GM04503 (cell line): ENCODE results near the gene GAS2L2.
"Not testable (repeated sequence)": the region's sequence is repeated elsewhere in the genome, so short reads cannot be mapped to it uniquely, and the experiment has no call there.

Experiments
- DNase-seq: peaks from one replicate; pipeline ENCODE4 v3.0.0-alpha.2; 2012; ENCODE audit warnings: low read depth

The GAS2L2 gene

GRCh38 chr17:35727635-35728034 lies 25.4 kb downstream of the GAS2L2 start:
- DNase-seq = no peak

DNA sequence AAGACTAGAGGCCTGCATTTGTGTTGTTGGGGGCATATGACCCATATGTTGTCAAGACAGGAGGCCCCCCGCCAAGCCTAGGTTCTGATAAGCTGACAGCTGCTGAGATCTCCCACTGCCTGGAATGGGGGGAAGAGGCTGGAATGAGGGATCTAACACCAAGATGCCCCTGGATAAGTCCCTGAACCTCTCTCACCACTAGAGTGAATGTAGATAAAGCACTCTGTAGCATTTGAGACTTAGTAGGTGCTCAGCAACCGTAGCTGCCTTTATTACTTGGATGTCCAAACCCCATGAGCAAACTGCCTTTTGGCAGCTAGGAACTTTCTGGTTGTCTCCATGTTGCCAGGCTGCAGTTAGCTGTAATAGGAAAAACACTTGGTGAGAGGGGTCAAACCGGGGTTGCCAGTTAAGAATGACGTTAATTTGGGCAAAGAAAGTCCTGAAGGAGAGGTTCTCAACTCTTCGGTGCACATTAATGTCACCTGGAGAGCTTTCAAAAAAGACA lies 26.0 kb downstream of the GAS2L2 start:
- no peak for DNase-seq

DNA sequence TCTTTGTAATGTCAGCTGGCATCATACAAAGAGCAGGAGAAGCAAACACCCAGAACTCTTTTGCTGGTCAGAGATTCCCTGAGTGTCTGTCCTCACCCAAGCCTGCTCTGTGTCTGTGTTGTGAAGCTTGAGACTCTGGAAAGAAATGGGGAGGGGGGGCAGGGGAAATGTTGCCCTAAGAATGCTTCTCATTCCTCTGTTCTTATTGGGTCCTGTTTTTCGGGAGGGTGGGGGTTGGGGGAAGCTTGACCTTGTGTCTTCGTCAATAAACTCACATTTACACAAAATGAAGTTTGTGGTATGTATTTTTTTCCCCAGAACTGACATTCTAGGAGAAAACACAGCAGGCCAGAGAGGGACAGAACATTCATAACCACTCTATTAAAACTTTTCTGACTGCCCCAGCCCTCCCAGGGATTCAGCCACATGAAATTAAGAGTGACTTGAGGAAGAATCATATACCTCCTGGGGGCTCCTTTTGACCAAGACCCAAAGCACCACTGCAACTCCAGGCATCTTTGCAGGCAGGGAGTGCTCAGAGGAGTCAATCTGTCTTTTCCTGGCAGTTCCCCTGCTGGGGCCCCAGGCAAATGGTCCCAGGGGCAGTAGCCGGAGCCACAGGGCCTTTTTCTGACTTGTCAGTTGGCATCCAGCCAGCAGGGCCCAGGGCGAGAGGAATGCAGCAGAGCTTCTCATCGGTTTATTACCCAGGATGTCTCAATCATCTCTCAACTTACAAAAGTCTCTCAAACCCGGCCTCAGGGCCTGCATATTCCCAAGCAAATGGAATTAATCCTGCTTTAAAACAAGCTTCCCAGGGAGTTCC lies 26.7 kb downstream of the GAS2L2 start:
- peak; percentile 60 for DNase-seq

GRCh38 chr17:35725802-35726126 lies 27.3 kb downstream of the GAS2L2 start:
- DNase-seq = no peak

DNA sequence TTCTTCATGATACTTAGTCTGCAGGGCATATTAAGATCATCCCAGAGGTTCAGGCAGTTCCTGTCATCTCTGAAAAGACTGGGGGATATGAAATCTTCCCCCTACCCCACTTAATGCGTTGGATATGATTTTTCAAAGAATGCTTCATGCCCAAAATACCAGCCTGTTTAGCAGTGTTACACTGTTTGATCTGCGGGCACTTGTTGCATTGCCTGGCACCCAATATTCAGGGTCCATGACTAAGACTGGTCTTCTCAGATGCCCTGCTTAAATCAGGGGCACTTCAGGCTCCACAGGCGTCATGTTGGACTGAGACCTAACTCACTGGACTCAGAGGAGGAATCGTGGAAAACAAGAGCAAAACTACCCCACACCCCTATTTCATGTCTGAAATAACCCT lies 28.0 kb downstream of the GAS2L2 start:
- no peak for DNase-seq

- DNase-seq = no peak
Observed at GRCh38 chr17:35723735-35724134, 29.3 kb downstream of the GAS2L2 start.

GRCh38 chr17:35717475-35717874 lies 35.6 kb downstream of the GAS2L2 start:
- no peak for DNase-seq

DNA sequence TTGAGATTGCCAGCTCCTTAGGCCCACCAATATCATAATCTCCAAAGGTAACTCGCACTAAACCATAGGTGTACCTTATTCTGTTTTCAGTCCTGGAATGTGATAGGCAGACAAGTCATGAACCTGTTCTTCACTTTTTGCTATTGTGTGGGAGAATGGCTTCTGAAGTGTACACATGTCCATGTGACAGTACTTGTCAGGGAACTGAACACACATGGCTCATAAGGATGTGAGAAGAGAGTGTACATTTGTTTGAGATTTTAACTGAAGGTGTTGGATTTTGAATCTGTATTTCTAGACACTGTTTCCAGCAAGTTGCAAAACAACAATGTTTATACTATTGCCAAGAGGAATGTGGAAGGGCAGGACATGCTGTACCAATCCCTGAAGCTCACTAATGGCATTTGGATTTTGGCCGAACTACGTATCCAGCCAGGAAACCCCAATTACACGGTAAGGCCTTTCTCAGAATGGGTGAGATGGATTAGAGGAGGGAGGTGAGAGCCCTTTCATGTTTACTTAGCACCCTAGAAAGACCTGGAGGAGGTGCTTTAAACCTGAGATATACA lies 36.1 kb downstream of the GAS2L2 start:
- DNase-seq = no peak

DNA sequence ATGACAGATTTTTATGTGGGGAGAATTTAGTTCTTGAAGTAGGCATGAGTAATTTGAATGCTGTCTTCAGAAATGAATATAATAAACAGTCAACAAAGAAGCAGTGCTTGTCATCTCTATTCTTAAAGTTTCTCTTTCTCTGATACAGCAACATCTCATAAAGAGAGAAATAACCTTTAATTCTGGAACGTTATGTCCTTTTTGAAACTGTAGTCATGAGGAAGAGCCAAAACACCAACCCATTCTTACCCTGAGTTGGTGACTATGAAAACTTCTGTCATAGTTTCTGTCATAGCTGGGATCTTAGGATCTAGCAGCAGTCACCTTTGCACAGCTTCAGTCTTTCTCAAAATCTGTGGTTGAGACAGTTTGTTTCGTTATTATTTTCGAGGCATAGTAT lies 36.9 kb downstream of the GAS2L2 start:
- DNase-seq = no peak

GRCh38 chr17:35715416-35715815 lies 37.6 kb downstream of the GAS2L2 start:
- no peak for DNase-seq

DNA sequence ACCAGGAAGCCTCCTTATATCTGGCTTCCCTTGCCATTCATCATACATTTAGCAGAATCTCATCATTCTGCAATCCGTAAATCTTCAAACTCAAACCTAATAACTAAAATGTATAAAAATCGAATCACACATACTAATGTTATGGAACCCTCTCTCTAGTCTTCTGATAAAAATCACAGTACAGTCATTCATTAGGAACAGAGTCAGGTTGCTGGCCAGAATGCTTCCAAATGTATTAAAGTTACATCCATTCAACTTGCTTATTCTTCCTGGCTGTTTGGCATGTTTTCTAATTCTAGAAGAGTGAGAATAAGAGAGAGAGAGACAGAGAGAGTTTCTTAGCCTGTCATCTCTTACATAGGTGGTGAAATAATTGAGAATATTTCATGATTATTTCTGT lies 38.1 kb downstream of the GAS2L2 start:
- DNase-seq = no peak

DNA sequence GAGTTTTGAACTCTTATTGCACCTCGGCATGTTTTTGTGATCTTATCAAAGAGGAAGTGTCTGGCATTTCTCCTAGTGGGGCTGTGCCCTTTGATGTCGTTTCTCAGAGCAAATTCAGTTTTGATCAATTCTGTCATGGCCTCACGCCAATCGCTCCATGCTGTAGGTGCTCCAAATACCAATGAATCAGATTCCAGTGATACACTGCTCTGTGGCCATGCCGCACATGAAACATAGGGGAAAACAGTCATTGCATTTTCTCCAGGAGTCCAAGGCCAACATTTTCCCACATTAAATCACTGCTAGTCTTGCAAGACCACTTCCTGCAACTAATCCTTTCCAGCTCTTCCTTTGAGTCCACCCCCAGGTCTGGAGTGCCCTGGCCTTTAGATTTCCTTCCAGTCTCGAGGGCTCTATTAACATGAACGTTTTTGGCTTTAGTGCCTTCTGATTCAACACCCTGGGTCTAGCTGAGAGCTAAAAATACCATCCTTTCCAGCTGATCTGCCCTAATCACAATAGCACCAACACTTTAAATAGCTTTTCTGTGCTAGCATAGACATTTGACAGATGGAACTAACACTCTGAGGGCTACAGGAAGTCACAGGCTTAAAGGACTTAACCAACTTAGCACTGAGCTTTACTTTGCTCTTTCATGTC lies 39.8 kb downstream of the GAS2L2 start:
- peak; percentile 87 for DNase-seq

- DNase-seq = no peak
Observed at GRCh38 chr17:35710950-35711349, 42.1 kb downstream of the GAS2L2 start.

DNA sequence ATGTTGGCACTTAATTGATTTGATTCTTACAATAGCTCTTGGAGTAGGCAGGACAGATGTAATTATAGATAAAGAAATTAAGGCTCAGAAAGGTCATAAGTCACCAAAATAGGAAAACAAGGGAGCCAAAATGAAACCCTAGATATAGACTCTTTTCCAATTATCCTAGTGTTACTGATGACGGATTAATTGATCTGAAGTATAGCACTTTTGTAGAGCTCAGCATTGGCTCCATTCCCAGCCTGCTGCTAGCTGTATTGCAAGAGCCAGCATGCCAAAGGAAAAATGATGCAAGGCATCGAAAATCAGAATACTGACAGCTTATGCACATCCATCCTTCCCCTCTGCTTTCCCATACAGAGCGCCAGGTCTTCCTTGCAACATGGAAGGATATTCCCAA lies 43.2 kb downstream of the GAS2L2 start:
- no peak for DNase-seq

DNA sequence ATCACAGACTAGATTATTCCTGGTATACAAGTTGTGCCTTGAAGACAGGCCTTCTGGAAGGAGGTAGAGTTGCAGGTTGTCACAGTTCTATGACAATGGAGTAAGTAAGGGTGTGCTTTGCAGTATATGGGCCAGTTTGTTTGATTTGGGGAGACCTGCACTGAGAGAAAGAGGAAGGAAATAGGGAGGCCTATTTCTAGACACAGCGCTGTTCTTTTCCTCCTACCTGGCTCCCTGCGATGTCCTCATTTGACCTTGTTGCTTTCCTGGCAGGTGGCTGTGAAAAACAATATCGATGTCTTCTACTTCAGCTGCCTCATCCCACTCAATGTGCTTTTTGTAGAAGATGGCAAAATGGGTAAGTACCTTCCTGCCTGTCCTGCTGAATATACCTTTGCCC lies 44.1 kb downstream of the GAS2L2 start:
- no peak for DNase-seq

DNA sequence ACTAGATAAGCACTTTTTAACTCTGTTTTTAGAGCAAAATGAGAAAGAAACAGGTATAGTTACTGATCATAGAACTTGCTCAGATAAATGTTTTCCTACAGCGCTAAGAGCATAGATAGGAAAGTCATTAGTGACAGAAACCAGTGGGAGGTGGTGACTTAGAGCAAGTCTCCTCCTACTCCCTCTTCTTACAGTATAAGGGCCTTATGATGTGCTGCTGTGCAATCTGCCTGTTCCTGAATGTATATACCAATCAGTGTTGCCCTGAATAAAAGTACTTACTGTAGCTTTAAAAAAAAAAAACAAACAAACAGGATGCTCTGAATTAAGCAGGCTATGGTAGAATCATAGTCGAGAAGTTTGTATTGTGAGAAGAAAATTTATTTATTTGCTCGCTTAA lies 44.9 kb downstream of the GAS2L2 start:
- no peak for DNase-seq

- no peak for DNase-seq
Observed at GRCh38 chr17:35705705-35706104, 47.3 kb downstream of the GAS2L2 start.

- no peak for DNase-seq
Observed at GRCh38 chr17:35705230-35705629, 47.8 kb downstream of the GAS2L2 start.

DNA sequence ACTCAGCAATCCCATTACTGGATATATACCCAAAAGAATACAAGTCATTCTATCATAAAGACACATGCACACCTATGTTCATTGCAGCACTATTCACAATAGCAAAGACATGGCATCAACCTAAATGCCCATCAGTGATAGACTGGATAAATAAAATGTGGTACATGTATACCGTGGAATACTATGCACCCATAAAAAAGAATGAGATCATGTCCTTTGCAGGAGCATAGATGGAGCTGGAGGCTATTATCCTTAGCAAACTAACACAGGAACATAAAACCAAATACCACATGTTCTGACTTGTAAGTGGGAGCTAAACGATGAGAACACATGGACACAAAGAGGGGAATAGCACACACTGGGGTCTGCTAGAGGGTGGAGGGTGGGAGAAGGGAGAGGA lies 49.7 kb downstream of the GAS2L2 start:
- DNase-seq = not testable (repeated sequence)

DNA sequence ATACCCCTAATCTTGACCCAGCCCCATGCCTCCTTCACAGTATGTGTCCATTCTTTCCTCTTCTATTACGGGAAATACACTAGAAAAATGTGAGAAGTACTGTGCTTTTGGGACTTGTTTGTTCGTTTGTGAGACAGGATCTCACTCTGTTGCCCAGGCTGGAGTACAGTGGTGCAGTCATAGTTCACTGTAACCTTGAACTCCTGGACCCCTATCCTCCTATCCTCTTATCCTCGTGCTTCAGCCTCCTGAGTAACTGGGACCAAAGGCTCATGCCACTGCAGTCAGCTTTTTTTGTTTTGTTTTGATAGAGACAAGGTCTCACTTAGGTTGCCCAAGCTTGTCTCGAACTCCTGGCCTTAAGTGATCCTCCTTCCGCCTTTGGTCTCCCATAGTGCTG lies 51.5 kb downstream of the GAS2L2 start:
- no peak for DNase-seq

DNA sequence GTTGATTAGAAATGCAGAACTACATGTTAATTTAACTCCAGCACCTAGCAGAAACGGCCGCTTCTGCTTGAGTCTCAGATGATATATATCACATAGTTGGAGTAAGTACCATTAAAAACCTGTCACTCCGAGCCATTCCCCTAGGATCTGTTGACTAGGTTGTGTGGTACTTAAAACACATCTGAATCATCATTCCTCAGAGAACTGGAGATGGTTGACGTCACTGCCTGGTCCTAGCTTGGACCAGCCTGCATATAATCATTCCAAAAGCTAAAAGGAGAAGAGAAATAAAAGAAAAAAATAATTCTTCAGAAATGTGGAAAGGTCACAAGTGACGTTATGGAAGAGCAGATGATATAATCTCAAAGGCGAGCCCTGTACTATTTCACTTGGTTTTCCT lies 52.9 kb downstream of the GAS2L2 start:
- no peak for DNase-seq

- no peak for DNase-seq
Observed at GRCh38 chr17:35698800-35699199, 54.2 kb downstream of the GAS2L2 start.

GRCh38 chr17:35695613-35696012 lies 57.4 kb downstream of the GAS2L2 start:
- DNase-seq = no peak
